B cell (primary cell): Measurements from ENCODE around the gene RNF220. TPM values are rescaled to one million over a fixed set of nuclear protein-coding genes. Genes with fewer than 3 reads are reported as not detected.

ENCODE experiments used
- ATAC-seq: fragments of 200-7000 bp; cut with Tn5 transposase; one replicate; pipeline ENCODE4 v1.10.0; 2021; ENCODE audit warnings: low read depth, mild to moderate bottlenecking, moderate number of reproducible peaks, moderate library complexity
- CTCF ChIA-PET: fragments of 350-600 bp; sonication (Branson Sonifier 250); formaldehyde crosslinking; loops from one replicate; lab custom pipeline; 2021; ENCODE audit warnings: antibody characterized with exemption, inconsistent platforms; lab: Charles Lee
- POLR2A ChIA-PET: fragments of 350-600 bp; sonication (Branson Sonifier 250); formaldehyde crosslinking; loops from one replicate; lab custom pipeline; 2021; ENCODE audit warnings: antibody characterized with exemption; lab: Charles Lee
- DNase-seq: peaks from one replicate; pipeline ENCODE4 v3.0.0; 2013
- H2AFZ ChIP-seq: 2 replicates; pipeline ENCODE4 v1.6.1; 2012; ENCODE audit warnings: mild to moderate bottlenecking, low read depth, low read length; ENCODE audit not compliant: insufficient read depth, poor library complexity, severe bottlenecking
- H3K27ac ChIP-seq, 2 donors: 1 replicate in 1 of 2; 2 replicates in 1 of 2; pipeline ENCODE4 v1.5.1; 2012 to 2013; ENCODE audit warnings: low read length in 2 of 2, mild to moderate bottlenecking in 2 of 2, moderate library complexity in 1 of 2
- H3K27me3 ChIP-seq, 4 experiments: fragments of 200-600 bp in 1 of 4; sonication (generic) in 1 of 4; replicated peaks in 1 of 4; 1 replicate in 2 of 4; 2 replicates in 2 of 4; pipeline versions ENCODE4 v1.6.1 to v1.7.0; 2013 to 2016; ENCODE audit warnings: low read length in 3 of 4, mild to moderate bottlenecking in 2 of 4, mixed read lengths in 1 of 4, moderate library complexity in 1 of 4; ENCODE audit not compliant: insufficient read depth in 4 of 4, control insufficient read depth in 3 of 4; ENCODE audit errors: control extremely low read depth in 1 of 4
- H3K36me3 ChIP-seq, 2 experiments: replicated peaks in 1 of 2; 1 replicate in 1 of 2; 2 replicates in 1 of 2; pipeline versions ENCODE4 v1.6.1 to v1.7.1; 2013; ENCODE audit warnings: low read length in 1 of 2; ENCODE audit not compliant: insufficient read depth in 2 of 2, control insufficient read depth in 1 of 2; ENCODE audit errors: control extremely low read depth in 1 of 2, extremely low read depth in 1 of 2
- H3K4me1 ChIP-seq, 2 donors: fragments of 200-600 bp in 1 of 2; sonication (generic) in 1 of 2; 1 replicate in 1 of 2; 2 replicates in 1 of 2; pipeline versions ENCODE4 v1.5.1 to v1.6.1; 2013 to 2017; ENCODE audit warnings: low read length in 2 of 2; ENCODE audit not compliant: control insufficient read depth in 2 of 2, insufficient read depth in 2 of 2
- H3K4me2 ChIP-seq: replicated peaks from 2 replicates; pipeline ENCODE3; 2012; ENCODE audit warnings: mild to moderate bottlenecking, low read depth, low read length; ENCODE audit not compliant: poor library complexity, severe bottlenecking
- H3K4me3 ChIP-seq, 5 experiments: fragments of 200-600 bp in 1 of 5; sonication (generic) in 1 of 5; 1 replicate in 3 of 5; 2 replicates in 2 of 5; pipeline versions ENCODE4 v1.5.1 to v1.7.0; 2011 to 2016; ENCODE audit warnings: low read length in 4 of 5, mild to moderate bottlenecking in 4 of 5, low read depth in 2 of 5, control low read depth in 1 of 5, moderate library complexity in 1 of 5; ENCODE audit not compliant: insufficient read depth in 1 of 5; ENCODE audit errors: control extremely low read depth in 1 of 5, extremely low read depth in 1 of 5
- H3K79me2 ChIP-seq: fragments of 200-600 bp; sonication (generic); one replicate; pipeline ENCODE4 v1.6.0; 2016; ENCODE audit warnings: low read length; ENCODE audit not compliant: control insufficient read depth, insufficient read depth
- H3K9ac ChIP-seq: fragments of 200-600 bp; sonication (generic); 2 replicates; pipeline ENCODE4 v1.6.1; 2017; ENCODE audit warnings: mild to moderate bottlenecking, low read length, moderate library complexity
- H3K9me3 ChIP-seq, 3 donors: one replicate each; pipeline versions ENCODE4 v1.6.1 to v1.7.1; 2013; ENCODE audit warnings: low read length in 2 of 3; ENCODE audit not compliant: control insufficient read depth in 2 of 3, insufficient read depth in 1 of 3; ENCODE audit errors: control extremely low read depth in 1 of 3
- H4K20me1 ChIP-seq: 2 replicates; pipeline ENCODE4 v1.6.0; 2012; ENCODE audit warnings: mild to moderate bottlenecking, low read length; ENCODE audit not compliant: insufficient read depth, control insufficient read depth, poor library complexity, severe bottlenecking
- H3K27ac Mint-ChIP-seq: one replicate; pipeline ENCODE4 v1.8.0; 2021; ENCODE audit warnings: mixed read lengths
- H3K27me3 Mint-ChIP-seq: one replicate; pipeline ENCODE4 v1.8.0; 2021; ENCODE audit warnings: mixed read lengths
- H3K4me1 Mint-ChIP-seq: one replicate; pipeline ENCODE4 v1.8.0; 2021; ENCODE audit warnings: mixed read lengths
- H3K4me3 Mint-ChIP-seq: one replicate; pipeline ENCODE4 v1.8.0; 2021; ENCODE audit warnings: mixed read lengths
- H3K9me3 Mint-ChIP-seq: one replicate; pipeline ENCODE4 v1.8.0; 2022; ENCODE audit warnings: mixed read lengths; ENCODE audit not compliant: insufficient read depth
- EZH2 ChIP-seq: IDR thresholded peaks from 2 replicates; pipeline ENCODE4 v1.6.1; 2012; ENCODE audit warnings: borderline replicate concordance, low read depth, mild to moderate bottlenecking, moderate library complexity, low read length; ENCODE audit not compliant: insufficient read depth, poor library complexity, severe bottlenecking
- WGBS: methylation state at CpG from one replicate; pipeline ENCODE4 v1.1.5; 2013; ENCODE audit warnings: missing lambda C conversion rate; ENCODE audit not compliant: insufficient coverage; 5-methylcytosine and 5-hydroxymethylcytosine counted together
- intact Hi-C: fragments of 100-400 bp; cut with micrococcal nuclease; formaldehyde crosslinking; loops from one replicate; pipeline ENCODE4 v1.10.0; 2022
- polyA plus RNA-seq: library from polyadenylated mRNA; depleted of rRNA; stranded (reverse); fragments of >200 nt; gene quantifications from 2 replicates; pipeline ENCODE4 v1.2.3, GENCODE V29; 2012
- total RNA-seq, 2 donors: library from RNA; stranded (reverse); fragments of 120-200 nt in 1 of 2; gene quantifications; 1 replicate in 1 of 2; 2 replicates in 1 of 2; pipeline versions ENCODE4 v1.2.3 to v1.2.4, GENCODE V29; 2013 to 2022
- TF ChIP-seq, protein P1 (sequence below): fragments of 200-600 bp; IDR thresholded peaks from one replicate; pipeline ENCODE4 v1.8.0; 2022; ENCODE audit warnings: antibody characterized with exemption, mild to moderate bottlenecking

RNF220 gene
- total and polyA plus RNA-seq, 2 donors (not counting 1 experiment from before 2014, with no cell fraction given), result 115 to 141 TPM

DNA sequence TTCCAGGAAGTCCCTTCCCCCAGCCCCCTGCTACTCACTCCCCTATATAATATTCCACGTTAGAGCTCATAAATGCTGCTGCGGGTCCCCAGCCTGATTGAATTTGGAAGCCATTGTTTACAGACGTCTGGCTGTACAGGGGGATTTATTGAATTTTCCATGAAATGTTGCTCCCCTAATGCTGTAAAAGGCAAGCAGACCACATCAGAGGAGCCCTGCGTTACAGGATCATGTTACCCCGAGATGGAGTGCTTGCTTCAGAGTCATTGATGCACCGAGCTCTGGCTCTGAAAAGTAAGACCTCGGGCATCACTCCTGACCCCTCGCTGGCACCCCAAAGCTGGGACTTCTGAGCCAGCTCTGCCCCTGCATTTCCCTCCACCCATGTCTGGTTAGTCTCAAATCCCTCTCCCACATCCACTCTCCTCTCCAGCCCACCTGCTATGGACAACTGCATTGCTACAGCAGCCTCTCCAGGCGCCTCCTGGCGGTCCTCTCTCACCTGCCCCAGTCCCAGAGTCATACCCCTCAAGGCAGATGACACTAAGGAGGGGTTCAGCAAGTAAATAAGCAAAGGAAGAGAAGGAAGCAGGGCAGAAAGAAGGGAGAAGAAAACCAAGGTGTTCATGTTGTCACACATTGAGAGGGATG, 141.5 kb downstream of the RNF220 start:
- ATAC-seq (no peak), DNase-seq (no peak)
- Histone ChIP-seq H3K9me3 (no peaks in the 10 kb centered on the region), H3K36me3 (no peaks in the 10 kb centered on the region), H2AFZ (no peak overlapping the region), H3K27ac (no peak overlapping the region), H3K27me3 (no peaks in the 10 kb centered on the region), H3K4me1 (no peaks in the 10 kb centered on the region), H3K79me2 (no peaks in the 10 kb centered on the region), H3K4me3 (no peak overlapping the region), H3K4me2 (no peak overlapping the region), H3K9ac (no peak overlapping the region), H4K20me1 (no peaks in the 10 kb centered on the region)
- no peak overlapping the region for H3K27ac Mint-ChIP-seq
- H3K4me3 Mint-ChIP-seq, result no peak overlapping the region
- TF ChIP-seq EZH2, result no peak
- TF ChIP-seq, protein P1, sequence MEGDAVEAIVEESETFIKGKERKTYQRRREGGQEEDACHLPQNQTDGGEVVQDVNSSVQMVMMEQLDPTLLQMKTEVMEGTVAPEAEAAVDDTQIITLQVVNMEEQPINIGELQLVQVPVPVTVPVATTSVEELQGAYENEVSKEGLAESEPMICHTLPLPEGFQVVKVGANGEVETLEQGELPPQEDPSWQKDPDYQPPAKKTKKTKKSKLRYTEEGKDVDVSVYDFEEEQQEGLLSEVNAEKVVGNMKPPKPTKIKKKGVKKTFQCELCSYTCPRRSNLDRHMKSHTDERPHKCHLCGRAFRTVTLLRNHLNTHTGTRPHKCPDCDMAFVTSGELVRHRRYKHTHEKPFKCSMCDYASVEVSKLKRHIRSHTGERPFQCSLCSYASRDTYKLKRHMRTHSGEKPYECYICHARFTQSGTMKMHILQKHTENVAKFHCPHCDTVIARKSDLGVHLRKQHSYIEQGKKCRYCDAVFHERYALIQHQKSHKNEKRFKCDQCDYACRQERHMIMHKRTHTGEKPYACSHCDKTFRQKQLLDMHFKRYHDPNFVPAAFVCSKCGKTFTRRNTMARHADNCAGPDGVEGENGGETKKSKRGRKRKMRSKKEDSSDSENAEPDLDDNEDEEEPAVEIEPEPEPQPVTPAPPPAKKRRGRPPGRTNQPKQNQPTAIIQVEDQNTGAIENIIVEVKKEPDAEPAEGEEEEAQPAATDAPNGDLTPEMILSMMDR, result no peak
- WGBS, result 75% methylated on average over 5 of the region's 10 CpGs
- intact Hi-C loops, result no loop called here
- peaks cover 31% of the 10 kb centered on the region for H3K27me3 Mint-ChIP-seq
- ChIA-PET CTCF (interaction anchor here (0.6 kb wide), 1 partner anchor 43 kb away, joined by 4 read pairs; no protein-coding TSS in a partner anchor), POLR2A (no interaction called here)
- no peaks in the 10 kb centered on the region for H3K4me1 Mint-ChIP-seq
- no peaks in the 10 kb centered on the region for H3K9me3 Mint-ChIP-seq

DNA sequence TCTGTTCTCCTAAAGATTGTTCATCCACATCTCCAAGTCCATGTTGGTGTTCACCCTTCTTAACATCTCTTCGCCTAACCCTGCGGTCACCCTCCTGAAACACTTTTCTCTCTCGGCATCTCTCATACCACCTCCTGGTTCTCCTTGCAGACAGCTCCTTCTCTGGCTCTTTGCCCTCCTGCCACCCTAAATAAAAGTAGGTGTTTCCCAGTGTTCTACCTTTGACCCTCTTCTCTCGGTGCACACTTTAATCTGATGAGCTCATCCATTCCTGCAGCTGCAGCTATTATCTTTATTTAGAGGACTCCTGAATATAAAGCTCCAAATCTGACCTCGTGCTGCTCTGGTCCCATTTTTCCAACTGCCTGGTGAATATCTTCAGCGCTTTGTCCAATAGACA, 142.3 kb downstream of the RNF220 start:
- Mint-ChIP-seq H3K27me3 (peaks cover 28% of the 10 kb centered on the region), H3K4me1 (no peaks in the 10 kb centered on the region), H3K27ac (no peak overlapping the region), H3K4me3 (no peak overlapping the region), H3K9me3 (no peaks in the 10 kb centered on the region)
- TF ChIP-seq, protein P1, result no peak
- TF ChIP-seq EZH2, result no peak
- DNase-seq (no peak), ATAC-seq (no peak)
- H3K4me1 ChIP-seq, result no peaks in the 10 kb centered on the region
- intact Hi-C loops, result no loop called here
- H3K4me2 ChIP-seq, result no peak overlapping the region
- no peak overlapping the region for H3K27ac ChIP-seq
- H3K9me3 ChIP-seq, result no peaks in the 10 kb centered on the region
- H2AFZ ChIP-seq, result no peak overlapping the region
- no peak overlapping the region for H3K9ac ChIP-seq
- no peaks in the 10 kb centered on the region for H3K36me3 ChIP-seq
- H3K4me3 ChIP-seq, result no peak overlapping the region
- no peaks in the 10 kb centered on the region for H3K79me2 ChIP-seq
- no peaks in the 10 kb centered on the region for H3K27me3 ChIP-seq
- CTCF ChIA-PET, result interaction anchor here (0.6 kb wide), 1 partner anchor 42 kb away, joined by 4 read pairs; no protein-coding TSS in a partner anchor
- 81% methylated on average over 6 of the region's 6 CpGs for WGBS
- POLR2A ChIA-PET, result no interaction called here
- no peaks in the 10 kb centered on the region for H4K20me1 ChIP-seq
